ENCODE data around the gene WNT3. TPM values are rescaled to one million over a fixed set of nuclear protein-coding genes. Genes with fewer than 3 reads are reported as not detected.

WNT3 gene
- total RNA-seq, 1 donor from 2014 or later, result 3.3 TPM

DNA sequence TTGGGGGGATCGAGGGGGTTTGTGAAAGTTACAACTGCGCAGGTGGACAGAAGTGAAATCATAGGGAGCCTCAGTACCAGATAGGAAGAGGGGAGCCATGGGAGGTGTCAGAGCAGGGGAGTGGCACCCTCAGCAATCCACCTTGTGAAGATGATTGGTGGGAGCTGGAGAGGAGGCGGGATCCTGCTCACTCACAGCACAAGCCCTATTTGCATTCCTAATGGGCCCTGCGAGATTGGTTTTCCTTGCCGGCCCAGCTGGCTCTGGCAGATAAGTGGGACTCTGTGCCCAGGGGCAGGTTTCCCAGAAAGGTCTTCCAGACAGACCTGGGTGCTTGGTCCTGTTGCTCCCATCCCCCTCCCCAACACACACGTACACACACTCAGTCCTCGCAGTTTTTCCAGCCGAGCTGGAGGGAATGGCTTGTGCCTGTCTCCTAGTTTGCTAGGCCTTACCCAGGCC is 9.4 kb downstream of the WNT3 start:
- H3K36me3 ChIP-seq, result no peaks in the 10 kb centered on the region
- peak; percentile 40 for ATAC-seq

DNA sequence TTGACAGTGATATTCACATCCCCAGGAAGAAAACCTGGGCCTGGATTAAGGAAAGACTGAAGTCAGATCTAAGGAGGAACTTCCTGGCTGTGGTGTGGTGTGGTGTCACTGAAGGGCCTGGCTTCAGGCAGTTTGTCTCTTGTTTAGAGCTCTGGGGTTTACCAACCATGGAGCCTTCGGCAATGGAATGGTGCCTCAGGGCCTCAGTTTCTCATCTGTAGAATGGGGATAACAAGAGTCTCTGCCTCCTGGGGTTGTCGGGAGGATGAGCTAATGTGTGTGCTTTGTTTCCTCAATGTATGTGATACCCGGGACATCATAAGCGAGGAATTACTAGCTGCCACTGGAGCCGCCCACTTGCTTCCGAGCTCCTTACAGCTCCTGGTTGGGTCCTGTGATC is 12.7 kb downstream of the WNT3 start:
- H3K9me3 ChIP-seq, result no peaks in the 10 kb centered on the region
- no peak overlapping the region for H3K27ac ChIP-seq
- no peak for TF ChIP-seq CTCF (IDR thresholded peaks at IDR 0.05)
- intact Hi-C loops (cut with DNase I), result no loop called here
- no peak overlapping the region for H3K4me3 ChIP-seq
- no peaks in the 10 kb centered on the region for H3K27me3 ChIP-seq
- no peaks in the 10 kb centered on the region for H3K36me3 ChIP-seq
- no peak for ATAC-seq
- no peak for DNase-seq
- no peaks in the 10 kb centered on the region for H3K4me1 ChIP-seq

More for the DNA sequence above, 9.4 kb downstream of the WNT3 start:
- DNase-seq, result no peak
- H3K27ac ChIP-seq, result no peak overlapping the region
- no peak for TF ChIP-seq CTCF (IDR thresholded peaks at IDR 0.05)
- no peaks in the 10 kb centered on the region for H3K4me1 ChIP-seq
- H3K27me3 ChIP-seq, result peaks cover 10% of the 10 kb centered on the region
- intact Hi-C loops (cut with DNase I), result no loop called here
- H3K4me3 ChIP-seq, result no peak overlapping the region
- no peaks in the 10 kb centered on the region for H3K9me3 ChIP-seq

GRCh38 chr17:46803544-46803943 is 14.9 kb downstream of the WNT3 start:
- H3K27ac ChIP-seq, result no peak overlapping the region
- H3K9me3 ChIP-seq, result no peaks in the 10 kb centered on the region
- TF ChIP-seq CTCF (IDR thresholded peaks at IDR 0.05), result no peak
- no peak overlapping the region for H3K4me3 ChIP-seq
- ATAC-seq, result no peak
- no peak for DNase-seq
- intact Hi-C loops (cut with DNase I), result no loop called here
- no peaks in the 10 kb centered on the region for H3K36me3 ChIP-seq
- no peaks in the 10 kb centered on the region for H3K27me3 ChIP-seq
- H3K4me1 ChIP-seq, result no peaks in the 10 kb centered on the region

DNA sequence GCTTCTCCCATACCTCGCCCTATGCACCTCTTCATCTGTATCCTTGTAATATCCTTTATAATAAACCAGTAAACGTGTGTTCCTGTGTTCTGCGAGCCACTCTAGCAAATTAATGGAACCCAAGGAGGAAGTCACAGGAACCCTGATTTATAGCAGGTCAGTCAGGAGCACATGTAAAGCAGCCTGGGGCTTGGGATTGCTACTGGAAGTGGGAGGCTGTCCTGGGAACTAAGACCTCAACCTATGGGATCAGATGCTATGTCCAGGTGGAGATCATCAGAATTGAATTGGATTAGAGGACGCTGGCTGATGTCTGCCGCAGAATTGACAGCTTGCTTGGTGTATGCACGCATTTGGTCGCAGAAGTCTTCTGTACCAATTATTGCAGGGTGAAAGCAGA is 15.7 kb downstream of the WNT3 start:
- intact Hi-C loops (cut with DNase I), result no loop called here

GRCh38 chr17:46800573-46800972 is 17.9 kb downstream of the WNT3 start:
- intact Hi-C loops (cut with DNase I), result no loop called here
- H3K4me3 ChIP-seq, result no peak overlapping the region
- DNase-seq (no peak), ATAC-seq (no peak)
- TF ChIP-seq CTCF (IDR thresholded peaks at IDR 0.05), result no peak
- no peaks in the 10 kb centered on the region for H3K9me3 ChIP-seq
- H3K36me3 ChIP-seq, result no peaks in the 10 kb centered on the region
- no peak overlapping the region for H3K27ac ChIP-seq
- no peaks in the 10 kb centered on the region for H3K27me3 ChIP-seq
- no peaks in the 10 kb centered on the region for H3K4me1 ChIP-seq

More for the DNA sequence above, 15.7 kb downstream of the WNT3 start:
- H3K27me3 ChIP-seq, result no peaks in the 10 kb centered on the region
- no peaks in the 10 kb centered on the region for H3K36me3 ChIP-seq
- ATAC-seq, result no peak
- no peak for TF ChIP-seq CTCF (IDR thresholded peaks at IDR 0.05)
- no peaks in the 10 kb centered on the region for H3K9me3 ChIP-seq
- no peak overlapping the region for H3K27ac ChIP-seq
- no peak overlapping the region for H3K4me3 ChIP-seq
- DNase-seq, result no peak
- H3K4me1 ChIP-seq, result no peaks in the 10 kb centered on the region

DNA sequence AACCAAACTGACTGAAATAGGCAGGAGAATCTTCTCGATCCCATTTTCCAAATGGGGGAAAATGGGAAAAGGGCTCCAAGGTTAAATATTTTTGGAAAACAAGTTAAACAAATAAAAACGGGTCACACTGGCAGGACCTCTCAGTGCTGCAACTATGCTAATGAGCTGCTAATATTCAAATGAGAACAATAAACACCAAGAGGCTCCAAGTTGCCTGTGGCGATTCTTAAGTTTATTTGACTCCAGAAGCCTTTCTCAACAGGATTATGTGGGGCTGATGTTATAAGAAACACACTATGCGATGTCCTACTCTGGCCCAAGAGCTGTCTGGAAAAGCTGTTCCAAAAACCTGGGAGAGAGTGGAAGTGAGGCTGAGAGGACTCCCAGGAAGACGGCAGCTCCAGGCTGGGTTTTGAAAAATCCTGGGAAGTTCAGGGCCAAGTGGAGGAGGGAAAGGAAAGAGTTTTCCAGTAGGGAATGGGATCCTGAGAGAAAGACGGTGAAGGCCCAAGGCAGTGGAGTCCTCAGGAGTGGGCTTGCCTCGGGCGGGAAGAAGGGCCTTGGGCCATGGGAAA is 21.4 kb downstream of the WNT3 start:
- H3K9me3 ChIP-seq, result no peaks in the 10 kb centered on the region
- DNase-seq, result no peak
- H3K4me3 ChIP-seq, result no peak overlapping the region
- TF ChIP-seq CTCF (IDR thresholded peaks at IDR 0.05), result no peak
- no peak for ATAC-seq
- intact Hi-C loops (cut with DNase I), result no loop called here
- no peaks in the 10 kb centered on the region for H3K4me1 ChIP-seq
- no peaks in the 10 kb centered on the region for H3K27me3 ChIP-seq
- no peak overlapping the region for H3K27ac ChIP-seq
- H3K36me3 ChIP-seq, result no peaks in the 10 kb centered on the region
